IMR-90 (cell line): Measurements from ENCODE around the gene GMPPA. TPM values are rescaled to one million over a fixed set of nuclear protein-coding genes. Genes with fewer than 3 reads are reported as not detected.
A peak's percentile ranks its signal among the peaks of the same experiment; 100 is the strongest.

Experiments
- ATAC-seq: fragments of 200-7000 bp; cut with Tn5 transposase; 2 replicates; pipeline ENCODE4 v1.9.1; 2020; ENCODE audit warnings: low read depth, mild to moderate bottlenecking, moderate library complexity
- BruUV-seq: library from RNA; stranded (reverse); fragments of 400-500 nt; replicated peaks from 2 replicates; lab custom pipeline; 2021; lab: Mats Ljungman, UMichigan
- CTCF ChIA-PET: fragments of 300-600 bp; formaldehyde crosslinking; extraction: SDS; loops from one replicate; lab custom pipeline; 2021; ENCODE audit warnings: antibody characterized with exemption; lab: Yijun Ruan, JAX
- POLR2A ChIA-PET: fragments of 300-600 bp; sonication (Branson Sonifier 250); formaldehyde crosslinking; loops from one replicate; lab custom pipeline; 2022; ENCODE audit warnings: antibody characterized with exemption; ENCODE audit not compliant: unreplicated experiment; lab: Charles Lee
- DNase-seq: peaks from one replicate; pipeline ENCODE4 v3.0.0; 2013
- H2AFZ ChIP-seq: replicated peaks from 2 replicates; pipeline ENCODE3; 2013; ENCODE audit warnings: low read length, mild to moderate bottlenecking; ENCODE audit not compliant: poor library complexity
- H2AK5ac ChIP-seq: 2 replicates; pipeline ENCODE4 v1.6.1; 2013; ENCODE audit warnings: low read depth, low read length, inconsistent platforms
- H2AK9ac ChIP-seq: replicated peaks from 2 replicates; pipeline ENCODE3; 2013; ENCODE audit warnings: mild to moderate bottlenecking, low read depth, low read length, moderate library complexity; ENCODE audit not compliant: poor library complexity
- H2BK120ac ChIP-seq: 2 replicates; pipeline ENCODE4 v1.6.1; 2013; ENCODE audit warnings: low read depth, low read length, inconsistent platforms
- H2BK15ac ChIP-seq: 3 replicates; pipeline ENCODE4 v1.6.1; 2013; ENCODE audit warnings: low read depth, low read length, inconsistent platforms
- H2BK20ac ChIP-seq: 2 replicates; pipeline ENCODE4 v1.6.1; 2013; ENCODE audit warnings: low read depth, mild to moderate bottlenecking, inconsistent platforms, low read length, moderate library complexity
- H2BK5ac ChIP-seq: 2 replicates; pipeline ENCODE4 v1.6.1; 2013; ENCODE audit warnings: mild to moderate bottlenecking, low read depth, low read length, inconsistent platforms; ENCODE audit not compliant: poor library complexity, severe bottlenecking
- H3K14ac ChIP-seq: replicated peaks from 2 replicates; pipeline ENCODE4 v1.6.1; 2013; ENCODE audit warnings: low read depth, low read length, inconsistent platforms
- H3K18ac ChIP-seq: 2 replicates; pipeline ENCODE4 v1.6.1; 2013; ENCODE audit warnings: low read depth, low read length, control low read depth
- H3K23ac ChIP-seq: 2 replicates; pipeline ENCODE4 v1.6.1; 2013; ENCODE audit warnings: low read depth, low read length, inconsistent platforms
- H3K27ac ChIP-seq: 2 replicates; pipeline ENCODE4 v1.5.1; 2013; ENCODE audit warnings: mild to moderate bottlenecking, control low read depth, low read length; ENCODE audit not compliant: insufficient read depth
- H3K27me3 ChIP-seq: 2 replicates; pipeline ENCODE4 v1.6.1; 2013; ENCODE audit warnings: low read length; ENCODE audit not compliant: control insufficient read depth, insufficient read depth
- H3K36me3 ChIP-seq: 2 replicates; pipeline ENCODE4 v1.6.1; 2013; ENCODE audit warnings: low read length, mixed read lengths; ENCODE audit not compliant: control insufficient read depth, insufficient read depth
- H3K4ac ChIP-seq: 2 replicates; pipeline ENCODE4 v1.6.1; 2013; ENCODE audit warnings: low read depth, low read length, inconsistent platforms
- H3K4me1 ChIP-seq: 2 replicates; pipeline ENCODE4 v1.6.1; 2013; ENCODE audit warnings: low read length, mixed read lengths; ENCODE audit not compliant: control insufficient read depth, insufficient read depth
- H3K4me2 ChIP-seq: 2 replicates; pipeline ENCODE4 v1.6.1; 2013; ENCODE audit warnings: low read depth, mild to moderate bottlenecking, control low read depth, low read length, moderate library complexity
- H3K4me3 ChIP-seq: 2 replicates; pipeline ENCODE4 v1.5.1; 2013; ENCODE audit warnings: low read depth, mild to moderate bottlenecking, control low read depth, low read length, moderate library complexity; ENCODE audit not compliant: insufficient read depth
- H3K56ac ChIP-seq: 2 replicates; pipeline ENCODE4 v1.6.1; 2013; ENCODE audit warnings: low read length, inconsistent platforms; ENCODE audit not compliant: insufficient read depth; ENCODE audit errors: extremely low read depth
- H3K79me1 ChIP-seq, 2 experiments: 2 replicates each; pipeline ENCODE4 v1.6.1; 2013; ENCODE audit warnings: low read length in 2 of 2, inconsistent platforms in 1 of 2, low read depth in 1 of 2
- H3K9ac ChIP-seq: 2 replicates; pipeline ENCODE4 v1.6.1; 2013; ENCODE audit warnings: low read depth, low read length, control low read depth
- H3K9me1 ChIP-seq: 2 replicates; pipeline ENCODE4 v1.6.1; 2013; ENCODE audit warnings: low read length, inconsistent platforms; ENCODE audit not compliant: insufficient read depth
- H3K9me3 ChIP-seq: 2 replicates; pipeline ENCODE4 v1.6.1; 2013; ENCODE audit warnings: low read length; ENCODE audit not compliant: control insufficient read depth, insufficient read depth
- H4K20me1 ChIP-seq: 2 replicates; pipeline ENCODE4 v1.6.1; 2013; ENCODE audit warnings: low read length, inconsistent platforms; ENCODE audit not compliant: insufficient read depth
- H4K5ac ChIP-seq: 2 replicates; pipeline ENCODE4 v1.6.1; 2013; ENCODE audit warnings: mild to moderate bottlenecking, low read depth, low read length, control low read depth
- H4K8ac ChIP-seq, 2 experiments: 2 replicates each; pipeline ENCODE4 v1.6.1; 2013; ENCODE audit warnings: low read depth in 2 of 2, low read length in 2 of 2, control low read depth in 1 of 2, inconsistent platforms in 1 of 2
- H4K91ac ChIP-seq: 2 replicates; pipeline ENCODE4 v1.6.1; 2013; ENCODE audit warnings: low read depth, low read length, inconsistent platforms; ENCODE audit not compliant: insufficient read depth
- BHLHE40 ChIP-seq: fragments of 150-350 bp; IDR thresholded peaks from 2 replicates; pipeline ENCODE4 v1.6.1; 2016; ENCODE audit warnings: mild to moderate bottlenecking, low read depth, low read length
- CHD1 ChIP-seq: IDR thresholded peaks from 2 replicates; pipeline ENCODE4 v1.6.1; 2012; ENCODE audit warnings: low read depth, low read length, improper control_type of control experiment
- MAFK ChIP-seq: IDR thresholded peaks from 2 replicates; pipeline ENCODE4 v1.6.1; 2012; ENCODE audit warnings: low read depth, low read length, improper control_type of control experiment
- MAZ ChIP-seq: IDR thresholded peaks from 2 replicates; pipeline ENCODE4 v1.6.1; 2012; ENCODE audit warnings: low read depth, mild to moderate bottlenecking, low read length, improper control_type of control experiment, moderate library complexity, borderline replicate concordance
- MXI1 ChIP-seq: IDR thresholded peaks from 2 replicates; pipeline ENCODE4 v1.6.1; 2012; ENCODE audit warnings: low read depth, mild to moderate bottlenecking, low read length, moderate library complexity, borderline replicate concordance
- POLR2A ChIP-seq: IDR thresholded peaks from 2 replicates; pipeline ENCODE4 v1.6.1; 2012; ENCODE audit warnings: mild to moderate bottlenecking, low read depth, low read length
- RAD21 ChIP-seq: IDR thresholded peaks from 2 replicates; pipeline ENCODE4 v1.6.1; 2012; ENCODE audit warnings: low read length, improper control_type of control experiment
- RCOR1 ChIP-seq: IDR thresholded peaks from 2 replicates; pipeline ENCODE4 v1.6.1; 2012; ENCODE audit warnings: mild to moderate bottlenecking, low read length, improper control_type of control experiment; ENCODE audit not compliant: insufficient replicate concordance
- RFX5 ChIP-seq: IDR thresholded peaks from 2 replicates; pipeline ENCODE4 v1.8.0; 2012; ENCODE audit warnings: low read depth, mild to moderate bottlenecking, low read length, moderate library complexity
- WGBS, 2 experiments: methylation state at CpG; one replicate each; pipeline versions ENCODE4 v1.1.5 to v1.1.7; 2013; ENCODE audit warnings: missing lambda C conversion rate in 2 of 2; ENCODE audit not compliant: insufficient read length in 1 of 2; ENCODE audit errors: extremely low coverage in 2 of 2; 5-methylcytosine and 5-hydroxymethylcytosine counted together
- dilution Hi-C: fragments of 300-500 bp; cut with HindIII; formaldehyde crosslinking; loops from one replicate; pipeline ENCODE4 v1.14.3; 2018; ENCODE audit warnings: low sequenced_read_pairs; ENCODE audit not compliant: unreplicated experiment
- in situ Hi-C: fragments of 300-500 bp; cut with MboI; formaldehyde crosslinking; loops from 3 replicates; pipeline ENCODE4 v1.14.3; 2019; ENCODE audit warnings: low sequenced_read_pairs, inconsistent platforms, mixed read lengths
- intact Hi-C: fragments of 100-400 bp; cut with micrococcal nuclease; formaldehyde crosslinking; loops from 2 replicates; pipeline ENCODE4 v1.10.0; 2022
- polyA plus RNA-seq, 3 experiments: library from polyadenylated mRNA; depleted of rRNA; stranded (reverse); fragments of >200 nt; gene quantifications; 2 replicates each; pipeline ENCODE4 v1.2.3, GENCODE V29; 2012; ENCODE audit warnings: low replicate concordance in 1 of 3
- total RNA-seq: library from RNA; depleted of rRNA; stranded (reverse); fragments of >200 nt; gene quantifications from 2 replicates; pipeline ENCODE4 v1.2.3, GENCODE V29; 2012
- TF ChIP-seq, protein P1 (sequence below): fragments of 150-350 bp; IDR thresholded peaks from 2 replicates; pipeline ENCODE4 v1.6.1; 2016; ENCODE audit warnings: low read depth, mild to moderate bottlenecking, low read length, moderate library complexity, borderline replicate concordance
- TF ChIP-seq, protein P2 (sequence below): conservative IDR thresholded peaks from 2 replicates; pipeline ENCODE4 v1.5.1; 2012; ENCODE audit warnings: mild to moderate bottlenecking, low read depth, low read length, improper control_type of control experiment

Gene GMPPA
- total and polyA plus RNA-seq, 2 of the 4 experiments (the other 2 are of a cell fraction), result 103 to 134 TPM

DNA sequence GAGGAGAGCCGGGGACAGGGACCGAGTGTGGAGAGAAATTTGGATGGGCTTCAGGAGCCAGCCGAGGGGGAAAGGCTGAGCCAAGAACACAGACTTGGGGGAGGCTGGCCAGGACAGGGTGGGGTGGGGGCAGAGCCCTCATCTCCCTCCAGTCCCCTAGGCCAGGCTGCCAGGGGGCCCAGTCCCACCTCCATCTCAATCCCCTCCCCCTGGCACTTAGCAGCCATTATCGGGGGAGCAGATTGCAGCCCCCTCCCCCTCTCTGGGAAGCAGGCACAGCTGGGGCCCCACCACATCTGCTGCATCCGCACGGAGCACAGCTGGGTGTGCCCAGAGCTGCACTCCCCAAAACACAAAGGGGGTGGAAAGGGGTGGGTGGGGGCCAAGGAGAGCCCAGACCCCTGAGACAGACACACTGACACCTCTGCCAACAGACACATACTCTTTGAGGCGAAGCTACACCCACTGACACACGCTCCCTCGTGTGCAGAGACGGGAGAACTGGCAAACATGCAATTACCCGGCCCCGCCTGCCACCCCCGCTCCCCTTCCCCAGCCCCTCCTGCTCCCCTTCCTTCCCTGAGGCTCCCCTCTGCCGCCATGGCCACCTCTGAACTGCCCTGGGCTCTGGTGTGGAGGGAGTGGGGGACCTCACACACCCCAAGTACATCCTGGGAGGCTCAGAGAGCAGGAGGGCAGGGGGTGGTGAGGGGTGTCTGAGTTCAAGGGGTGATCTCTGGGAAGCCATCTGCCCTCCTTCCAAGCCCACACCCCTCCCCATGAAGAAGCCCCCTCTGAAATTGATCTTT is 10.5 kb downstream of the GMPPA start (continued):
- TF ChIP-seq POLR2A (no peak), MXI1 (no peak)

DNA sequence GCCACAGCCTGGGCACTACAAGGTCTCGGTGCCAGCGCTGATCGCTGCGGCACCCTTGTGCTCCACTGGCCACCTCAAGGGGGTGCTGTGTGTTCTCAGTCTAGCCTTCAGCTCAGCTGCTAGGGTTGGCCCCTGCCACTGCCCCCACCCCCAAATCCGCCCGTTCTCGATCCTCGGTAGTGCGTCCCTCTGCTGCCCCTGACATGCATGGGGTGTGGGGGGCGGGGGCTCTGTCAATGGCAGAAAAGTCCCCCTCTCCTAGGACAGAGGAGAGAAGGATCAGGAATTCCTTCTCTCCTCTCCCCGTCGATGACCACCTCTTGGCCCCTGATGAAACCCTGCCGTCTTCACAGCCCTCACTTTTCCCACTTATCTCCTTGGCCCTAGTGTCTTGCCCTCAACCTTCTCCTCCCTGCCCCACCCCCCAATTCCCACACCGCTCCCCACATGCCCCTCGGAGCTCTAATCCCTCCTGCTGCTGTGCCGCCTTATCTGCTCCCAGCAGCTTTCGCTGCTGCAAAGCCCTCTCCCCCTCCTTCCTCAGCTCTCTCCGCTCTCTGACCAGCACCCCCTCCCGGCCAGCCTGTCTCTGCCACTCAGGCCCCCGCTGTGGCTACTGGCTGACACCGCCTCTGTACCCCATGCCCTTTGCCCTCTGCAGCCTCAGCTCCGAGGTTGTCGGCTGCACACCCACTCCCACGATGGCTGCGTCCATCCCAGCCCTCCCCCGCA is 11.3 kb downstream of the GMPPA start:
- Histone ChIP-seq H3K36me3 (peaks cover 22% of the 10 kb centered on the region), H3K9me1 (no peaks in the 10 kb centered on the region), H3K4ac (no peak overlapping the region), H3K56ac (no peak overlapping the region), H2AFZ (peak overlapping the region; percentile 75), H3K9ac (peak overlapping the region; percentile 25; the same call in 1 of the 2 replicates), H4K5ac (no peak overlapping the region), H4K91ac (no peak overlapping the region), H2BK5ac (no peak overlapping the region), H3K27me3 (peaks cover 46% of the 10 kb centered on the region), H3K18ac (no peak overlapping the region), H3K4me3 (peak overlapping the region; percentile 26), H3K79me1 (no peaks in the 10 kb centered on the region), H3K14ac (no peak overlapping the region), H2BK120ac (no peak overlapping the region), H2AK9ac (peak overlapping the region; percentile 85), H3K23ac (no peak overlapping the region), H3K9me3 (no peaks in the 10 kb centered on the region), H4K20me1 (no peaks in the 10 kb centered on the region), H3K4me2 (peak overlapping the region; percentile 75), H4K8ac (no peak overlapping the region; a peak in 1 of 4 replicates), H2BK20ac (no peak overlapping the region), H3K27ac (no peak overlapping the region), H2AK5ac (no peak overlapping the region), H3K4me1 (peaks cover 8% of the 10 kb centered on the region; the same call in 1 of the 2 replicates), H2BK15ac (no peak overlapping the region)
- ChIA-PET POLR2A (interaction anchor here (0.8 kb wide), 1 partner anchor 11 kb away, joined by 4 read pairs; the partner anchor contains the start of gene GMPPA), CTCF (interaction anchor here (0.7 to 2.0 kb wide), 11 partner anchors 9 to 107 kb away, joined by 3 to 28 read pairs (median 5); partner anchors contain the start of gene GMPPA)
- no TSS peak for BruUV-seq
- in situ Hi-C loops, result no loop called here
- dilution Hi-C loops, result no loop called here
- WGBS, 2 experiments, result 10% methylated on average over 6 of the region's 26 CpGs; no CpG with 5 or more reads in 1 of the 2 experiments
- intact Hi-C loops, result loop anchor here (1.0 kb wide), 1 partner anchor 20 kb away; no protein-coding TSS in a partner anchor
- ATAC-seq (peak; percentile 85), DNase-seq (peak; percentile 45)
- no peak for TF ChIP-seq BHLHE40
- TF ChIP-seq POLR2A, result no peak
- TF ChIP-seq, protein P1, sequence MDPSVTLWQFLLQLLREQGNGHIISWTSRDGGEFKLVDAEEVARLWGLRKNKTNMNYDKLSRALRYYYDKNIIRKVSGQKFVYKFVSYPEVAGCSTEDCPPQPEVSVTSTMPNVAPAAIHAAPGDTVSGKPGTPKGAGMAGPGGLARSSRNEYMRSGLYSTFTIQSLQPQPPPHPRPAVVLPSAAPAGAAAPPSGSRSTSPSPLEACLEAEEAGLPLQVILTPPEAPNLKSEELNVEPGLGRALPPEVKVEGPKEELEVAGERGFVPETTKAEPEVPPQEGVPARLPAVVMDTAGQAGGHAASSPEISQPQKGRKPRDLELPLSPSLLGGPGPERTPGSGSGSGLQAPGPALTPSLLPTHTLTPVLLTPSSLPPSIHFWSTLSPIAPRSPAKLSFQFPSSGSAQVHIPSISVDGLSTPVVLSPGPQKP, result no peak
- no peak for TF ChIP-seq MXI1
- peak; percentile 70; the same call in 1 of the 2 replicates for TF ChIP-seq MAZ
- TF ChIP-seq, protein P2, sequence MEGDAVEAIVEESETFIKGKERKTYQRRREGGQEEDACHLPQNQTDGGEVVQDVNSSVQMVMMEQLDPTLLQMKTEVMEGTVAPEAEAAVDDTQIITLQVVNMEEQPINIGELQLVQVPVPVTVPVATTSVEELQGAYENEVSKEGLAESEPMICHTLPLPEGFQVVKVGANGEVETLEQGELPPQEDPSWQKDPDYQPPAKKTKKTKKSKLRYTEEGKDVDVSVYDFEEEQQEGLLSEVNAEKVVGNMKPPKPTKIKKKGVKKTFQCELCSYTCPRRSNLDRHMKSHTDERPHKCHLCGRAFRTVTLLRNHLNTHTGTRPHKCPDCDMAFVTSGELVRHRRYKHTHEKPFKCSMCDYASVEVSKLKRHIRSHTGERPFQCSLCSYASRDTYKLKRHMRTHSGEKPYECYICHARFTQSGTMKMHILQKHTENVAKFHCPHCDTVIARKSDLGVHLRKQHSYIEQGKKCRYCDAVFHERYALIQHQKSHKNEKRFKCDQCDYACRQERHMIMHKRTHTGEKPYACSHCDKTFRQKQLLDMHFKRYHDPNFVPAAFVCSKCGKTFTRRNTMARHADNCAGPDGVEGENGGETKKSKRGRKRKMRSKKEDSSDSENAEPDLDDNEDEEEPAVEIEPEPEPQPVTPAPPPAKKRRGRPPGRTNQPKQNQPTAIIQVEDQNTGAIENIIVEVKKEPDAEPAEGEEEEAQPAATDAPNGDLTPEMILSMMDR, result peak; percentile 67
- peak; percentile 42 for TF ChIP-seq RAD21
- TF ChIP-seq RFX5, result no peak
- TF ChIP-seq MAFK, result no peak
- TF ChIP-seq RCOR1, result no peak
- TF ChIP-seq CHD1, result no peak
